NB4 (cell line): ENCODE data around the gene XPO5.

ENCODE experiments used
- CTCF ChIP-seq: IDR thresholded peaks from one replicate; pipeline ENCODE4 v1.5.1; 2012; ENCODE audit warnings: low read depth, low read length
- MAX ChIP-seq: IDR thresholded peaks from 2 replicates; pipeline ENCODE4 v1.6.1; 2011; ENCODE audit warnings: low read depth, low read length
- MYC ChIP-seq: IDR thresholded peaks from 2 replicates; pipeline ENCODE4 v1.6.1; 2011; ENCODE audit warnings: low read depth, low read length
- POLR2A ChIP-seq: IDR thresholded peaks from 2 replicates; pipeline ENCODE4 v1.6.1; 2011; ENCODE audit warnings: mild to moderate bottlenecking; ENCODE audit not compliant: insufficient read length; ENCODE audit errors: extremely low read depth

GRCh38 chr6:43495409-43495941, 80.4 kb downstream of the XPO5 start:
- TF ChIP-seq CTCF: no peak
- TF ChIP-seq POLR2A: no peak
- TF ChIP-seq MYC: no peak
- no peak for TF ChIP-seq MAX
